Thyroid gland (tissue), 4 donors: Measurements from ENCODE around the gene CERK. TPM values are rescaled to one million over a fixed set of nuclear protein-coding genes. Genes with fewer than 3 reads are reported as not detected.
A peak's percentile ranks its signal among the peaks of the same experiment; 100 is the strongest.

Source experiments
- DNase-seq, 2 donors: peaks; one replicate each; pipeline ENCODE4 v3.0.0-alpha.2; 2019
- H3K27ac ChIP-seq, 3 donors: fragments of 200-600 bp; sonication (generic); 1 replicate in 2 of 3; 2 replicates in 1 of 3; pipeline ENCODE4 v1.5.1; 2016 to 2019; ENCODE audit warnings: mild to moderate bottlenecking in 1 of 3, moderate library complexity in 1 of 3
- H3K27me3 ChIP-seq: fragments of 200-600 bp; sonication (generic); one replicate; pipeline ENCODE4 v1.5.1; 2019
- H3K36me3 ChIP-seq, 2 donors: fragments of 200-600 bp; sonication (generic); one replicate each; pipeline ENCODE4 v1.5.1; 2016 to 2019
- H3K4me1 ChIP-seq, 2 donors: fragments of 200-600 bp; sonication (generic); one replicate each; pipeline ENCODE4 v1.5.1; 2017 to 2019
- H3K4me3 ChIP-seq, 3 donors: fragments of 200-600 bp; sonication (generic); replicated peaks in 1 of 3; 1 replicate in 2 of 3; 2 replicates in 1 of 3; pipeline ENCODE4 v1.5.1; 2016; ENCODE audit warnings: mild to moderate bottlenecking in 1 of 3
- H3K9me3 ChIP-seq: fragments of 200-600 bp; sonication (generic); one replicate; pipeline ENCODE4 v1.5.1; 2017
- CTCF ChIP-seq, 6 experiments: fragments of 200-600 bp in 3 of 6; fragments of 450-650 bp in 3 of 6; sonication (generic) in 3 of 6; IDR thresholded peaks; one replicate each; pipeline ENCODE4 v1.5.1; 2016 to 2019; ENCODE audit warnings: antibody characterized with exemption in 6 of 6, mild to moderate bottlenecking in 2 of 6, inconsistent platforms in 1 of 6, moderate library complexity in 1 of 6
- POLR2A ChIP-seq, 2 donors: fragments of 450-650 bp; IDR thresholded peaks; one replicate each; pipeline ENCODE4 v1.6.1; 2017; ENCODE audit warnings: antibody characterized with exemption in 2 of 2, mild to moderate bottlenecking in 2 of 2, moderate library complexity in 1 of 2
- WGBS, 2 donors: methylation state at CpG; one replicate each; pipeline ENCODE4 v1.1.5; 2017; 5-methylcytosine and 5-hydroxymethylcytosine counted together
- intact Hi-C: fragments of 100-400 bp; cut with DNase I; formaldehyde crosslinking; loops from one replicate; pipeline ENCODE4 v1.15.1; 2023
- total RNA-seq, 4 donors: library from RNA; depleted of rRNA; stranded (reverse); fragments of >200 nt; gene quantifications; one replicate each; pipeline ENCODE4 v1.2.3, GENCODE V29; 2016

Gene CERK
- total RNA-seq, 4 donors from 2014 or later: 74.6 to 84.7 (median 81.5) TPM

- TF ChIP-seq POLR2A (IDR thresholded peaks at IDR 0.05) (no peak), CTCF (IDR thresholded peaks at IDR 0.05) (no peak)
- WGBS, 2 donors: 60 to 80% methylated on average over 6 of the region's 6 CpGs
- DNase-seq: no peak
- H3K4me1 ChIP-seq: peaks cover 10 to 15% of the 10 kb centered on the region in 2 donors
- H3K36me3 ChIP-seq: no peaks in the 10 kb centered on the region
- intact Hi-C loops: no loop called here
- H3K27ac ChIP-seq: no peak overlapping the region
- no peaks in the 10 kb centered on the region for H3K27me3 ChIP-seq
- H3K9me3 ChIP-seq: no peaks in the 10 kb centered on the region
- H3K4me3 ChIP-seq: no peak overlapping the region
Observed at GRCh38 chr22:46742576-46743221, 4.6 kb upstream of the CERK start.

GRCh38 chr22:46741974-46742519, 4.0 kb upstream of the CERK start:
- intact Hi-C loops: no loop called here
- no peaks in the 10 kb centered on the region for H3K27me3 ChIP-seq
- H3K9me3 ChIP-seq: no peaks in the 10 kb centered on the region
- TF ChIP-seq POLR2A (IDR thresholded peaks at IDR 0.05) (no peak), CTCF (IDR thresholded peaks at IDR 0.05) (no peak)
- H3K4me1 ChIP-seq: peaks cover 13 to 15% of the 10 kb centered on the region in 2 donors
- no peaks in the 10 kb centered on the region for H3K36me3 ChIP-seq
- WGBS, 2 donors: 38 to 91% methylated on average over 2 to 5 of the region's 6 CpGs
- DNase-seq: no peak
- H3K27ac ChIP-seq: no peak overlapping the region
- no peak overlapping the region for H3K4me3 ChIP-seq

- WGBS, 2 donors: 88 to 93% methylated on average over 10 to 12 of the region's 14 CpGs
- Histone ChIP-seq H3K4me1 (peaks cover 22 to 23% of the 10 kb centered on the region in 2 donors), H3K27me3 (no peaks in the 10 kb centered on the region), H3K27ac (no peak overlapping the region), H3K9me3 (no peaks in the 10 kb centered on the region), H3K36me3 (no peaks in the 10 kb centered on the region), H3K4me3 (no peak overlapping the region)
- no peak for DNase-seq
- no peak for TF ChIP-seq POLR2A (IDR thresholded peaks at IDR 0.05)
- TF ChIP-seq CTCF (IDR thresholded peaks at IDR 0.05): no peak
- intact Hi-C loops: no loop called here
Observed at GRCh38 chr22:46740910-46741780, 3.1 kb upstream of the CERK start.

GRCh38 chr22:46739094-46739870, 1.2 kb upstream of the CERK start:
- H3K9me3 ChIP-seq: no peaks in the 10 kb centered on the region
- H3K36me3 ChIP-seq: no peaks in the 10 kb centered on the region
- DNase-seq: peak; percentile 62 to 65
- TF ChIP-seq CTCF (IDR thresholded peaks at IDR 0.05) (peak in 3 of 6 experiments; percentile 22 to 60 (median 31)), POLR2A (IDR thresholded peaks at IDR 0.05) (no peak)
- H3K4me3 ChIP-seq: peak overlapping the region; percentile 52 to 72 (median 54)
- intact Hi-C loops: loop anchor here (5.0 kb wide), 1 partner anchor 162 kb away; no protein-coding TSS in a partner anchor
- H3K27me3 ChIP-seq: no peaks in the 10 kb centered on the region
- peaks cover 39 to 41% of the 10 kb centered on the region in 2 donors for H3K4me1 ChIP-seq
- 76 to 82% methylated on average over 16 to 19 of the region's 20 CpGs for whole genome bisulfite sequencing, 2 donors
- peak overlapping the region in 2 of 3 donors; percentile 72 to 90 for H3K27ac ChIP-seq
